NB4 (cell line): ENCODE results near the gene TUBD1.
"Not testable (repeated sequence)": the region's sequence is repeated elsewhere in the genome, so short reads cannot be mapped to it uniquely, and the experiment has no call there.

Experiments used
- DNase-seq: peaks from one replicate; pipeline ENCODE4 v3.0.0; 2010; ENCODE audit warnings: low read depth
- H3K4me3 ChIP-seq: one replicate; pipeline ENCODE4 v1.5.1; 2011; ENCODE audit warnings: mild to moderate bottlenecking, low read depth, low read length, moderate library complexity
- MYC ChIP-seq: IDR thresholded peaks from 2 replicates; pipeline ENCODE4 v1.6.1; 2011; ENCODE audit warnings: low read depth, low read length
- POLR2A ChIP-seq: IDR thresholded peaks from 2 replicates; pipeline ENCODE4 v1.6.1; 2011; ENCODE audit warnings: mild to moderate bottlenecking; ENCODE audit not compliant: insufficient read length; ENCODE audit errors: extremely low read depth
- TF ChIP-seq, protein P1 (sequence below): IDR thresholded peaks from 2 replicates; pipeline ENCODE4 v1.6.1; 2011; ENCODE audit warnings: low read depth, low read length
- TF ChIP-seq, protein P2 (sequence below): IDR thresholded peaks from one replicate; pipeline ENCODE4 v1.5.1; 2012; ENCODE audit warnings: low read depth, low read length

Gene TUBD1, protein sequence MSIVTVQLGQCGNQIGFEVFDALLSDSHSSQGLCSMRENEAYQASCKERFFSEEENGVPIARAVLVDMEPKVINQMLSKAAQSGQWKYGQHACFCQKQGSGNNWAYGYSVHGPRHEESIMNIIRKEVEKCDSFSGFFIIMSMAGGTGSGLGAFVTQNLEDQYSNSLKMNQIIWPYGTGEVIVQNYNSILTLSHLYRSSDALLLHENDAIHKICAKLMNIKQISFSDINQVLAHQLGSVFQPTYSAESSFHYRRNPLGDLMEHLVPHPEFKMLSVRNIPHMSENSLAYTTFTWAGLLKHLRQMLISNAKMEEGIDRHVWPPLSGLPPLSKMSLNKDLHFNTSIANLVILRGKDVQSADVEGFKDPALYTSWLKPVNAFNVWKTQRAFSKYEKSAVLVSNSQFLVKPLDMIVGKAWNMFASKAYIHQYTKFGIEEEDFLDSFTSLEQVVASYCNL

DNA sequence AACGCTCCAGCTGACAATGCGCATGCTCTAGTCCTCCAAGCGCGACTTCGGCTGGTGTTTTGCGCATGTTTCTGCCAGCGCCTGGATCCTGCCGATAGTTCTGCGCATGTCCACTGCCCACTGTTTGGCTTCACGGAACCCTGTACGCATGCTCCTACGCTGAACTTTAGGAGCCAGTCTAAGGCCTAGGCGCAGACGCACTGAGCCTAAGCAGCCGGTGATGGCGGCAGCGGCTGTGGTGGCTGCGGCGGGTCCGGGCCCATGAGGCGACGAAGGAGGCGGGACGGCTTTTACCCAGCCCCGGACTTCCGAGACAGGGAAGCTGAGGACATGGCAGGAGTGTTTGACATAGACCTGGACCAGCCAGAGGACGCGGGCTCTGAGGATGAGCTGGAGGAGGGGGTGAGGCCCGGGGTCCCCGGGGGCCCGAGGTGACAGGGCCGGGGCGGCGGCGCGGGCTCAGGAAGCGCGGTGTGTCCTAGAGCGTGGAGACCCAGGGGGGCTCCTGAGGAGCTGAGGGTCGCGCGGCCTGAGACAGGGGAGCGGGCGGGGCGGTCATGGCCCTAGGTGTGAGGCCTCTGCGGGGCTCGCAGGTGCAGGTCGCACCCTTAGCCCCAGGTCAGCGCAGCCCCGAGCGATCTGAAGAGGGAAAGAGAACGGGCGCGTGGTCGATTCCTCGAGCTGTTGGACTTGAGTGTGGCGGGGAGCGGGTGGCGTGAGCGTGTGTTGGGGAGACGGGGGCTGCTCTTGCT, at the start of gene TUBD1, which contains the start of gene RPS6KB1:
TSS of gene TUBD1 (minus strand) at position 20 of the 752 bp plus-strand sequence. CDS start 1,941 bp downstream, outside the sequence.
TSS of gene RPS6KB1 (plus strand) at position 198 of the 752 bp plus-strand sequence. CDS start at position 262, 64 bp downstream.
- TF ChIP-seq, protein P1, sequence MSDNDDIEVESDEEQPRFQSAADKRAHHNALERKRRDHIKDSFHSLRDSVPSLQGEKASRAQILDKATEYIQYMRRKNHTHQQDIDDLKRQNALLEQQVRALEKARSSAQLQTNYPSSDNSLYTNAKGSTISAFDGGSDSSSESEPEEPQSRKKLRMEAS, result peak; percentile 68
- TF ChIP-seq MYC (peak; percentile 82), POLR2A (peak; percentile 96)
- TF ChIP-seq, protein P2, sequence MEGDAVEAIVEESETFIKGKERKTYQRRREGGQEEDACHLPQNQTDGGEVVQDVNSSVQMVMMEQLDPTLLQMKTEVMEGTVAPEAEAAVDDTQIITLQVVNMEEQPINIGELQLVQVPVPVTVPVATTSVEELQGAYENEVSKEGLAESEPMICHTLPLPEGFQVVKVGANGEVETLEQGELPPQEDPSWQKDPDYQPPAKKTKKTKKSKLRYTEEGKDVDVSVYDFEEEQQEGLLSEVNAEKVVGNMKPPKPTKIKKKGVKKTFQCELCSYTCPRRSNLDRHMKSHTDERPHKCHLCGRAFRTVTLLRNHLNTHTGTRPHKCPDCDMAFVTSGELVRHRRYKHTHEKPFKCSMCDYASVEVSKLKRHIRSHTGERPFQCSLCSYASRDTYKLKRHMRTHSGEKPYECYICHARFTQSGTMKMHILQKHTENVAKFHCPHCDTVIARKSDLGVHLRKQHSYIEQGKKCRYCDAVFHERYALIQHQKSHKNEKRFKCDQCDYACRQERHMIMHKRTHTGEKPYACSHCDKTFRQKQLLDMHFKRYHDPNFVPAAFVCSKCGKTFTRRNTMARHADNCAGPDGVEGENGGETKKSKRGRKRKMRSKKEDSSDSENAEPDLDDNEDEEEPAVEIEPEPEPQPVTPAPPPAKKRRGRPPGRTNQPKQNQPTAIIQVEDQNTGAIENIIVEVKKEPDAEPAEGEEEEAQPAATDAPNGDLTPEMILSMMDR, result no peak
- peak within 1 kb of the TSS; percentile 95 for H3K4me3 ChIP-seq
- peak; percentile 99 for DNase-seq

DNA sequence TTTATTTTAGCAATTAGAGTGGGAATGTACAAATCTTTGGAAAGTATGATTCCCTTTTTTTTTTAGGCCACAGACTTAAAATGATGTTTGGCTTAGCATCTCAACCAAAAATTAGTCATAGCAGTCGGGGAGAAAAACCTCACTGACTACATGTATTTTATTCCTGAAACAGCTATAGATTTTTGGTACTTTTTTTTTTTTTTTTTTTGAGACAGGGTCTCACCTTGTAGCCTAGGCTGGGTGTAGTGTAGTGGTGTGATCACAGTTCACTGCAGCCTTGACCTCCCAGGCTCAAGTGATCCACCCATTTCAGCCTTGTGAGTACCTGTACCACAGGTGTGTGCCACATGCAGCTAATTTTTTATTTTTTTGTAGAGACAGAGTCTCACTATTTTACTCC, 48.4 kb upstream of the TUBD1 start:
- DNase-seq, result no peak
- H3K4me3 ChIP-seq, result no peak overlapping the region
- TF ChIP-seq, protein P2, result no peak
- TF ChIP-seq MYC, result no peak
- TF ChIP-seq, protein P1, result no peak

DNA sequence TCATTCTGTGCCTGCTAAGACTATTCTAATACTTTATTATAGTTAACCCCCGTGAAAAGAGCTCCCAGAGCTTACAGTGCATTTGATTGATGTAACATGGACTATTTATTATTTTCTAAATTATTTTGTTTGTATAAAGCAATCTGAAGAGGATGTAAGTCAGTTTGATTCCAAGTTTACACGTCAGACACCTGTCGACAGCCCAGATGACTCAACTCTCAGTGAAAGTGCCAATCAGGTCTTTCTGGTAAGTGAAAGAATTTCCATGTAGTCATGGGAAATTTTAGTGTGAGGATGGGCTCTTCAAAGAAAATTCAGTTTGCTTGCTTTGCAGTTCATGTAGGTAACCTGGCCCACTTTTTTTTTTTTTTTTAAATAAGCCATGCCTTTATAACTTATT, 48.0 kb upstream of the TUBD1 start:
- H3K4me3 ChIP-seq, DNase-seq: not testable (repeated sequence)

DNA sequence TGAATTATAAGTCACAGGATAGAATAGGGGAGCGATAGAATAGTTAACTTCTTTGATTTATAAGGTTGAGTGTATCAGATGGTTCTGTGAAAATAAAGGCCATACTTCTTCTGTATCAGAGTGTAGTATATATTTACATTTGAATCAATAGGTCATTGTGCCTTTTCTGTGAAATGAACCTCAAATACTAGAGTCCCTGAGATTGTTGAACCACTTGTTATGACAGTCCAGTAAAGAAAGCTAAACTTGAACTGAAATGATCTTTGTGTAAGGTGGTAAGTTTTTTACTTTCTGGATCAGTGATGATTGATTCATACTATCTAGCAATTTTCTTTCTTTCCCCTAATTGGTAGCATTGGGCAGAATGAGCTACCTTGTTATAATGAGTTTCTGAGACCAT, 40.6 kb upstream of the TUBD1 start:
- H3K4me3 ChIP-seq, DNase-seq: not testable (repeated sequence)

DNA sequence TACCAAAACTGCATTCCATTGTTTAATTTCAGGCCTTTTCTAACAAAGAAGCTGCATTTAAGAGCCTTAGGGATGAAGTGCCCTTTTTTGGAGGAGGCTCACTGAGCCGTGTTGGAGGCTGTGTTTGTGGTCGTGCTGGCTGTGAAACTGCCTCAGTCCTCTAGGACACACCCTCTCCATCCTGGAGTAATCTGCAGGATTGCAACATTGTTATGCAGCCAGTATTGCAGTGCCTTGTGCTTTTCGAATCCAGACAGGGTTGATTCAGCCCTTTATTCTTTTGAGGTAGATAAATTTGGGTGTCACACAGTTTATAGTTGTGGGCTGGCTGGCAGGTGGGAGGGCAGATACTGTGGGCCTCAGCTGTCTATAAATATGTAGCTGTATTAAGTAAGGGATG, 38.0 kb upstream of the TUBD1 start:
- DNase-seq, result peak; percentile 21
- not testable (repeated sequence) for H3K4me3 ChIP-seq

DNA sequence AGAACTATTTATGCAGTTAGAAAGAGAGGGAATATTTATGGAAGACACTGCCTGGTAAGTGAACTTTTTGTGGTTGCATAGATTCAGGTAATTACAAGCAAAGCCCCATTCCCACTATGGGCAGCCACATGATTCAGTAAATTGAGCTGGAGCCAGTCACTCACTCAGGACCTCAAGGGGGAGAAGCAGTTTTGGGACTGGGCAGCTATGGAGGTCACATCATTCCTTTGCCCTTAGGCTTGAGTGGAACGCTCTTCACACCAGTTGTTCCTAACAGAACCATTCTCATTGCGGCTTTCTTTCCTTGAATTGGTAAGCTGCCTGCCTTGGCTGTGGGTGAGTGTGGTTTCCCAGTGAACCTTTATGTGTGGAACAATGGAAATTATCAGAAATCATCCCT, 37.4 kb upstream of the TUBD1 start:
- not testable (repeated sequence) for H3K4me3 ChIP-seq, DNase-seq

DNA sequence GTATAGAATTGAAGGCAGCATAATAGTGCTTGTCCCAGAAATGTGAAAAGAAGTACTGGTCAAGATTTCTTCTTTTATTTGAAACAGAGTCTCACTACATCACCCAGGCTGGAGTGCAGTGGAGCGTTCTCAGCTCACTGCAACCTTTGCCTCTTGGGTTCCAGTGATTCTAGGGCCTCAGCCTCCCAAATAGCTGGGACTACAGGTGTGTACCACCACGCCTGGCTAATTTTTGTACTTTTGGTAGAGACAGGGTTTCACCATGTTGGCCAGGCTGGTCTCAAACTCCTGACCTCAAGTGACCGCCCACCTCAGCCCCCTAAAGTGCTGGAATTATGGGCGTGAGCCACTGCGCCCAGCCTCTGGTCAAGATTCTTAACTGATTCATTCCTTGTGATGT, 27.9 kb upstream of the TUBD1 start:
- not testable (repeated sequence) for H3K4me3 ChIP-seq

DNA sequence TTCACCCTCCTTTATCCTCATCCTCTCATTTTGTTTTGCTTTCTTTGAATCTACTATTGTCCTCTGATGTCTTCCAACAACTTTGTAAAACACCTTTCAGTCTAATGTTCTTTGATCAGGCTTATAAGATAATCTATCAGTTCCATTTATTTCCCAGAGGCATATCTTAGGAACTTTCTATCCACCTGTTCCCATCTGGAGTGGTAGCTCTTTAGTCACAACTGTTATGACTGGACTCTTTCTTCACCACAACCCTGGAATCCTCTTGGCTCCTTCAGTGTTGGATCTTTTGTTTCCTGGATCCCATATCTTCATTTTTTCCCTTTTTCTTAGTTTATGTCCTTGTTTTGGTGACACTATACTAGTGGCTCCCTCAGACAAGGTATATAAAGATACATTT, 23.7 kb upstream of the TUBD1 start:
- TF ChIP-seq POLR2A, result no peak
- no peak for TF ChIP-seq MYC
- H3K4me3 ChIP-seq, result no peak overlapping the region
- DNase-seq, result no peak

More for the DNA sequence above, 27.9 kb upstream of the TUBD1 start:
- DNase-seq, result not testable (repeated sequence)

DNA sequence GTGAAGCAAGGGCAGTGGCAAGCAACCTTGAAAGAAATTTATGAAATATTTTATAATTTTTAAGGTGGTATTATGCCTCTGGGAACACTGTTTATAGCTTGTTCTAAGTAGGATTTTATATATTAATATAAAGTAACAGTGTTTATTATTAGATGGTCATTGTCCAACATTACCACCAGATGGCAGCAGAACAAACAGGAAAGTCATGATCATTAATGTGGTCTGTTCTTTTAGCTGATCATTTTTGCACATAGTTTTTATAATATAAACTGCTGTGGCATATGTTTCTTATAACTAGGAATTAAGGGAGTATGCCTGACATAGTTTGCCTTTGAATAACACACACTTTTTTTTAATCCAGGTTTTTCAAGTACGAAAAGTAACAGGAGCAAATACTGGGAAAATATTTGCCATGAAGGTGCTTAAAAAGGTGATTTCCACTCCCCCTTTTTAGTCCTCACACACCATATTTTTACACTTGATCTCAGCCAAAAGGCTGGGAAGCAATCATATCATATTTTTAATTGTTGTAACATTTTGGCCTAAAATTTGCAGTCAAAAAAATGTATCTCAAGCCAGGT, 21.6 kb upstream of the TUBD1 start:
- peak; percentile 60 for DNase-seq
- TF ChIP-seq, protein P1, result no peak
- TF ChIP-seq, protein P2, result peak; percentile 31
- no peak overlapping the region for H3K4me3 ChIP-seq
